HCT116 (cell line): Measurements from ENCODE around the gene ATP6V1B1.

Source experiments
- CBX3 ChIP-seq: IDR thresholded peaks from 2 replicates; pipeline ENCODE4 v1.6.1; 2012; ENCODE audit warnings: low read depth
- EGR1 ChIP-seq: IDR thresholded peaks from 2 replicates; pipeline ENCODE4 v1.6.1; 2012; ENCODE audit warnings: low read depth
- EZH2 ChIP-seq: fragments of 200-600 bp; sonication (generic); IDR thresholded peaks from 2 replicates; pipeline ENCODE4 v1.6.1; 2017; ENCODE audit warnings: antibody characterized with exemption, mixed run types
- POLR2A ChIP-seq: IDR thresholded peaks from 2 replicates; pipeline ENCODE4 v1.7.0; 2011; ENCODE audit warnings: borderline replicate concordance; ENCODE audit not compliant: insufficient read depth, insufficient read length; ENCODE audit errors: extremely low read depth
- POLR2AphosphoS5 ChIP-seq: IDR thresholded peaks from 2 replicates; pipeline ENCODE4 v1.6.1; 2011; ENCODE audit warnings: mild to moderate bottlenecking, low read depth, low read length, moderate library complexity
- RAD21 ChIP-seq: IDR thresholded peaks from 2 replicates; pipeline ENCODE4 v1.6.1; 2012; ENCODE audit warnings: low read depth, mild to moderate bottlenecking
- SIN3A ChIP-seq: IDR thresholded peaks from 2 replicates; pipeline ENCODE4 v1.6.1; 2012; ENCODE audit warnings: low read depth
- SRF ChIP-seq: IDR thresholded peaks from 2 replicates; pipeline ENCODE4 v1.6.1; 2012; ENCODE audit warnings: low read depth
- TCF7L2 ChIP-seq: IDR thresholded peaks from 2 replicates; pipeline ENCODE4 v1.7.0; 2011; ENCODE audit warnings: borderline replicate concordance, inconsistent platforms; ENCODE audit not compliant: insufficient read depth, insufficient read length; ENCODE audit errors: extremely low read depth
- YY1 ChIP-seq: IDR thresholded peaks from 2 replicates; pipeline ENCODE4 v1.6.1; 2011; ENCODE audit warnings: low read length, low read depth, moderate library complexity, mild to moderate bottlenecking; ENCODE audit not compliant: insufficient replicate concordance; ENCODE audit errors: extremely low read depth
- ZFX ChIP-seq: fragments of 450-650 bp; IDR thresholded peaks from 2 replicates; pipeline ENCODE4 v1.6.1; 2017
- TF ChIP-seq, protein P1 (sequence below): IDR thresholded peaks from 2 replicates; pipeline ENCODE4 v1.6.1; 2012
- TF ChIP-seq, protein P2 (sequence below), 3 experiments: fragments of 200-600 bp in 1 of 3; sonication (generic) in 1 of 3; IDR thresholded peaks in 2 of 3; conservative IDR thresholded peaks in 1 of 3; 2 replicates each; pipeline ENCODE4 v1.5.1; 2012 to 2017; ENCODE audit warnings: low read depth in 2 of 3, low read length in 2 of 3, antibody characterized with exemption in 1 of 3, borderline replicate concordance in 1 of 3, control low read depth in 1 of 3, mild to moderate bottlenecking in 1 of 3, mixed read lengths in 1 of 3, mixed run types in 1 of 3, moderate library complexity in 1 of 3; ENCODE audit not compliant: insufficient read depth in 1 of 3
- TF ChIP-seq, protein P3 (sequence below): IDR thresholded peaks from 2 replicates; pipeline ENCODE4 v1.6.1; 2012; ENCODE audit warnings: low read depth

- TF ChIP-seq EZH2, result no peak
- TF ChIP-seq POLR2A, result no peak
- TF ChIP-seq, protein P1, sequence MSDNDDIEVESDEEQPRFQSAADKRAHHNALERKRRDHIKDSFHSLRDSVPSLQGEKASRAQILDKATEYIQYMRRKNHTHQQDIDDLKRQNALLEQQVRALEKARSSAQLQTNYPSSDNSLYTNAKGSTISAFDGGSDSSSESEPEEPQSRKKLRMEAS, result no peak
- TF ChIP-seq, protein P2, sequence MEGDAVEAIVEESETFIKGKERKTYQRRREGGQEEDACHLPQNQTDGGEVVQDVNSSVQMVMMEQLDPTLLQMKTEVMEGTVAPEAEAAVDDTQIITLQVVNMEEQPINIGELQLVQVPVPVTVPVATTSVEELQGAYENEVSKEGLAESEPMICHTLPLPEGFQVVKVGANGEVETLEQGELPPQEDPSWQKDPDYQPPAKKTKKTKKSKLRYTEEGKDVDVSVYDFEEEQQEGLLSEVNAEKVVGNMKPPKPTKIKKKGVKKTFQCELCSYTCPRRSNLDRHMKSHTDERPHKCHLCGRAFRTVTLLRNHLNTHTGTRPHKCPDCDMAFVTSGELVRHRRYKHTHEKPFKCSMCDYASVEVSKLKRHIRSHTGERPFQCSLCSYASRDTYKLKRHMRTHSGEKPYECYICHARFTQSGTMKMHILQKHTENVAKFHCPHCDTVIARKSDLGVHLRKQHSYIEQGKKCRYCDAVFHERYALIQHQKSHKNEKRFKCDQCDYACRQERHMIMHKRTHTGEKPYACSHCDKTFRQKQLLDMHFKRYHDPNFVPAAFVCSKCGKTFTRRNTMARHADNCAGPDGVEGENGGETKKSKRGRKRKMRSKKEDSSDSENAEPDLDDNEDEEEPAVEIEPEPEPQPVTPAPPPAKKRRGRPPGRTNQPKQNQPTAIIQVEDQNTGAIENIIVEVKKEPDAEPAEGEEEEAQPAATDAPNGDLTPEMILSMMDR (IDR thresholded peaks at IDR 0.05 in 2 of 3, conservative IDR thresholded peaks at IDR 0.05 in 1 of 3; ENCODE audit: borderline replicate concordance in 1 of 3, insufficient read depth in 1 of 3, low read depth in 2 of 3, low read length in 2 of 3), result no peak
- TF ChIP-seq, protein P3, sequence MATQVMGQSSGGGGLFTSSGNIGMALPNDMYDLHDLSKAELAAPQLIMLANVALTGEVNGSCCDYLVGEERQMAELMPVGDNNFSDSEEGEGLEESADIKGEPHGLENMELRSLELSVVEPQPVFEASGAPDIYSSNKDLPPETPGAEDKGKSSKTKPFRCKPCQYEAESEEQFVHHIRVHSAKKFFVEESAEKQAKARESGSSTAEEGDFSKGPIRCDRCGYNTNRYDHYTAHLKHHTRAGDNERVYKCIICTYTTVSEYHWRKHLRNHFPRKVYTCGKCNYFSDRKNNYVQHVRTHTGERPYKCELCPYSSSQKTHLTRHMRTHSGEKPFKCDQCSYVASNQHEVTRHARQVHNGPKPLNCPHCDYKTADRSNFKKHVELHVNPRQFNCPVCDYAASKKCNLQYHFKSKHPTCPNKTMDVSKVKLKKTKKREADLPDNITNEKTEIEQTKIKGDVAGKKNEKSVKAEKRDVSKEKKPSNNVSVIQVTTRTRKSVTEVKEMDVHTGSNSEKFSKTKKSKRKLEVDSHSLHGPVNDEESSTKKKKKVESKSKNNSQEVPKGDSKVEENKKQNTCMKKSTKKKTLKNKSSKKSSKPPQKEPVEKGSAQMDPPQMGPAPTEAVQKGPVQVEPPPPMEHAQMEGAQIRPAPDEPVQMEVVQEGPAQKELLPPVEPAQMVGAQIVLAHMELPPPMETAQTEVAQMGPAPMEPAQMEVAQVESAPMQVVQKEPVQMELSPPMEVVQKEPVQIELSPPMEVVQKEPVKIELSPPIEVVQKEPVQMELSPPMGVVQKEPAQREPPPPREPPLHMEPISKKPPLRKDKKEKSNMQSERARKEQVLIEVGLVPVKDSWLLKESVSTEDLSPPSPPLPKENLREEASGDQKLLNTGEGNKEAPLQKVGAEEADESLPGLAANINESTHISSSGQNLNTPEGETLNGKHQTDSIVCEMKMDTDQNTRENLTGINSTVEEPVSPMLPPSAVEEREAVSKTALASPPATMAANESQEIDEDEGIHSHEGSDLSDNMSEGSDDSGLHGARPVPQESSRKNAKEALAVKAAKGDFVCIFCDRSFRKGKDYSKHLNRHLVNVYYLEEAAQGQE, result no peak
- TF ChIP-seq SRF, result no peak
- no peak for TF ChIP-seq TCF7L2
- TF ChIP-seq POLR2AphosphoS5, result no peak
- TF ChIP-seq ZFX, result no peak
- no peak for TF ChIP-seq YY1
- no peak for TF ChIP-seq RAD21
- no peak for TF ChIP-seq SIN3A
- no peak for TF ChIP-seq CBX3
- TF ChIP-seq EGR1, result no peak
Observed at GRCh38 chr2:70902067-70902442, 33.6 kb upstream of the ATP6V1B1 start.
